Epithelial cell of esophagus (primary cell): ENCODE data around the gene NPEPPS.
A peak's percentile ranks its signal among the peaks of the same experiment; 100 is the strongest.

Source experiments
- DNase-seq: peaks from one replicate; pipeline ENCODE4 v3.0.0; 2010; ENCODE audit warnings: low read depth
- H3K4me3 ChIP-seq: 2 replicates; pipeline ENCODE4 v1.5.1; 2011; ENCODE audit warnings: mild to moderate bottlenecking, low read length, control low read depth
- TF ChIP-seq, protein P1 (sequence below): IDR thresholded peaks from 2 replicates; pipeline ENCODE4 v1.5.1; 2011; ENCODE audit warnings: low read depth, mild to moderate bottlenecking, low read length, control low read depth, inconsistent platforms; ENCODE audit not compliant: insufficient read depth; ENCODE audit errors: missing control alignments

The NPEPPS gene

GRCh38 chr17:47605011-47605410 is 74.1 kb downstream of the NPEPPS start:
- no peak overlapping the region for H3K4me3 ChIP-seq
- DNase-seq, result no peak
- TF ChIP-seq, protein P1, sequence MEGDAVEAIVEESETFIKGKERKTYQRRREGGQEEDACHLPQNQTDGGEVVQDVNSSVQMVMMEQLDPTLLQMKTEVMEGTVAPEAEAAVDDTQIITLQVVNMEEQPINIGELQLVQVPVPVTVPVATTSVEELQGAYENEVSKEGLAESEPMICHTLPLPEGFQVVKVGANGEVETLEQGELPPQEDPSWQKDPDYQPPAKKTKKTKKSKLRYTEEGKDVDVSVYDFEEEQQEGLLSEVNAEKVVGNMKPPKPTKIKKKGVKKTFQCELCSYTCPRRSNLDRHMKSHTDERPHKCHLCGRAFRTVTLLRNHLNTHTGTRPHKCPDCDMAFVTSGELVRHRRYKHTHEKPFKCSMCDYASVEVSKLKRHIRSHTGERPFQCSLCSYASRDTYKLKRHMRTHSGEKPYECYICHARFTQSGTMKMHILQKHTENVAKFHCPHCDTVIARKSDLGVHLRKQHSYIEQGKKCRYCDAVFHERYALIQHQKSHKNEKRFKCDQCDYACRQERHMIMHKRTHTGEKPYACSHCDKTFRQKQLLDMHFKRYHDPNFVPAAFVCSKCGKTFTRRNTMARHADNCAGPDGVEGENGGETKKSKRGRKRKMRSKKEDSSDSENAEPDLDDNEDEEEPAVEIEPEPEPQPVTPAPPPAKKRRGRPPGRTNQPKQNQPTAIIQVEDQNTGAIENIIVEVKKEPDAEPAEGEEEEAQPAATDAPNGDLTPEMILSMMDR, result no peak

- no peak for DNase-seq
- TF ChIP-seq, protein P1, result no peak
- no peak overlapping the region for H3K4me3 ChIP-seq
These were observed 76.6 kb downstream of the NPEPPS start for GRCh38 chr17:47607481-47607880.

DNA sequence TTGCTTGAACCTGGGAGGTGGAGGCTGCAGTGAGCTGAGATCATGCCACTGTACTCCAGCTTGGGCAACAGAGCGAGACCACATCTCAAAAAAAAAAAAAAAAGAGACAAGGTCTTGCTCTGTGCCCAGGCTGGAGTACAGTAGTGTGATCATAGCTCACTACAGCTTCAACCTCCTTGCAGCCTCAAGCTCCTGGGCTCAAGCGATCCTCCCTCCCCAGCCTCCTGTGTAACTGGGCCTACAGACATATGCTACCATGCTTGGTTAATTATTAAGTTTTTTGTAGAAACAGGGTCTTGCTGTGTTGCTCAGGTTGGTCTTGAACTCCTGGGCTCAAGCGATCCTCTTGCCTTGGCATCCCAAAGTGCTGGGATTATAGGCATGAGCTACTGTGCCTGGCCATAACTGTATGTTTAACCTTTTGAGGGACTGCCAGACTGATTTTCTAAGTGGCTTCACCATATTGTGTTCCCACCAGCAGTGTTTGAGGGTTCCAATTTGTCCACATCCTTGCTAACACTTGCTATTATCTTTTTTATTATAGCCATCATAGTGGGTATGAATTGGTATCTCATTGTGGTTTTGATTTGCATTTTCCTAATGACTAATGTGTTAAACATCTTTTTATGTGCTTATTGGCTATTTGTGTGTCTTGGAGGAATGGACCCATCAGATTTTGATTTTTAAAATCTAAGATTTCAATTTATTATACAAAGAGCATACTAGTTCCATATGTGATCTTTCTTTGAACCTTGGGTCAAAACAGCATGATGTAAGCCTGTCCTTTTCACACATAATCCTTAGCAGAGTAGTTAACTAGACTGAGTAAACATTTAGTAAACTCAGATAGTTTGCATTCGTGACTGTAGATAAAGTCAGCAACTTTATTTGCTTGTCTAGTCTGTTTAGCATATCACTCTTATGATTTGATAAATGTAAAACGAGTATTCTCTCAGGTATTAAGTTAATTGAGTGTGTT is 80.8 kb downstream of the NPEPPS start:
- H3K4me3 ChIP-seq, result no peak overlapping the region
- DNase-seq, result no peak
- TF ChIP-seq, protein P1, result no peak

GRCh38 chr17:47615766-47616424 is 85.0 kb downstream of the NPEPPS start:
- H3K4me3 ChIP-seq, result no peak overlapping the region
- DNase-seq, result peak; percentile 54
- TF ChIP-seq, protein P1, result peak; percentile 52

- TF ChIP-seq, protein P1, result peak; percentile 20
- H3K4me3 ChIP-seq, result no peak overlapping the region
- DNase-seq, result no peak
These were observed 87.5 kb downstream of the NPEPPS start for GRCh38 chr17:47618410-47618809.

DNA sequence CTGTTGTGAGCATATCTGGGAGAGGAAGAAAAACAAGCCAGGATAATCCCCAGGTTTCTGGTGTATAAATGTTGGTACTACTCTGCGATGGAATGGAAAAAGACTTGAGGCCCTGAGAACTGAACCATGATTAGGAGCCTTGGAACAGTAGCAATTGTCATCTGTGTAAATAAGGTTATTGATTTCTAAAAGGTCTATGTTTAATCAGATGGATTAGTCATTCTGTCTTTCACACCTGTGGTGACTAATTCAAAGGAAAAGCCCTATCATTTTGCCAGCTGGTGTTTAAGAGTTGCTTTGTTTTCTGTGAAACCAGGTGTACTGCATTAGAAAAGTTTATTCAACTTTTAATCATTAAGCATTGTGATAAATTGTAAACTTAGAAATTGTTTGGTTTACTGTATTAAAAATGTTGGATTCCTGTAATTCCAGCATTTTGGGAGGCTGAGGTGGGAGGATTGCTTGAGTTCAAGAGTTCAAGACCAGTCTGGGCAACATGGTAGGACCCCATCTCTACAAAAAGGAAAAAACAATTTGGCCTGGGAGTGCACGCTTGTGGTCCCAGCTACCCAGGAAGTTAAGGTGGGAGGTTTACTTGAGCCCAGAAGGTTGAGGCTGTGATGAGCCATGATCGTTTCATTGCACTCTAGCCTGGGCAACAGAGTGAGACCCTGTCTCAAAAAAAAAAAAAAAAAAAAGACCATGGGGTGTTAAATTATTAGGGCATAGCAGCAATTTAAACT is 89.8 kb downstream of the NPEPPS start:
- no peak overlapping the region for H3K4me3 ChIP-seq
- TF ChIP-seq, protein P1, result no peak
- peak; percentile 77 for DNase-seq
